Stimulated activated CD8-positive, alpha-beta memory T cell treated with anti-CD3 and anti-CD28 coated beads, Interleukin-15, amount 100 ng/mL, for 48 hours (primary cell): Measurements from ENCODE around the gene PRPSAP1.
"Not testable (repeated sequence)": the region's sequence is repeated elsewhere in the genome, so short reads cannot be mapped to it uniquely, and the experiment has no call there.

Experiments
- DNase-seq, 2 donors: peaks; one replicate each; pipeline ENCODE4 v3.0.0-alpha.2; 2020; ENCODE audit warnings: low read depth in 2 of 2

The PRPSAP1 gene

GRCh38 chr17:76360461-76360860, 6.7 kb upstream of the PRPSAP1 start:
- no peak for DNase-seq

GRCh38 chr17:76359776-76360175, 6.1 kb upstream of the PRPSAP1 start:
- not testable (repeated sequence) for DNase-seq

- DNase-seq, result no peak
Observed at GRCh38 chr17:76359375-76359774, 5.7 kb upstream of the PRPSAP1 start.

GRCh38 chr17:76357597-76358158, 4.0 kb upstream of the PRPSAP1 start:
- no peak for DNase-seq

- no peak for DNase-seq
Observed at GRCh38 chr17:76356803-76357456, 3.2 kb upstream of the PRPSAP1 start.

- DNase-seq, result no peak
Observed at GRCh38 chr17:76354747-76355310, 1.1 kb upstream of the PRPSAP1 start.

GRCh38 chr17:76354317-76354729, 607 bp upstream of the PRPSAP1 start:
- no peak for DNase-seq

GRCh38 chr17:76353004-76353598, 615 bp downstream of the PRPSAP1 start:
- DNase-seq, result no peak

GRCh38 chr17:76351526-76352071, 2.1 kb downstream of the PRPSAP1 start:
- DNase-seq, result no peak

GRCh38 chr17:76350463-76350862, 3.3 kb downstream of the PRPSAP1 start:
- DNase-seq, result no peak

- not testable (repeated sequence) for DNase-seq
Observed at GRCh38 chr17:76346936-76347335, 6.8 kb downstream of the PRPSAP1 start.

GRCh38 chr17:76345377-76345974, 8.2 kb downstream of the PRPSAP1 start:
- no peak for DNase-seq

GRCh38 chr17:76343106-76343505, 10.6 kb downstream of the PRPSAP1 start:
- no peak for DNase-seq

- no peak for DNase-seq
Observed at GRCh38 chr17:76341301-76341700, 12.4 kb downstream of the PRPSAP1 start.

- DNase-seq, result no peak
Observed at GRCh38 chr17:76337413-76337777, 16.3 kb downstream of the PRPSAP1 start.

GRCh38 chr17:76336756-76337412, 16.8 kb downstream of the PRPSAP1 start:
- no peak for DNase-seq

- no peak for DNase-seq
Observed at GRCh38 chr17:76335716-76336381, 17.9 kb downstream of the PRPSAP1 start.

GRCh38 chr17:76333673-76334505, 19.8 kb downstream of the PRPSAP1 start:
- no peak for DNase-seq

- no peak for DNase-seq
Observed at GRCh38 chr17:76331083-76331482, 22.6 kb downstream of the PRPSAP1 start.

GRCh38 chr17:76329664-76330063, 24.1 kb downstream of the PRPSAP1 start:
- no peak for DNase-seq
